ENCODE measurements around the gene SMG5.
"Not testable (repeated sequence)": the region's sequence is repeated elsewhere in the genome, so short reads cannot be mapped to it uniquely, and the experiment has no call there.

SMG5 gene

GRCh38 chr1:156245451-156246232 is 37.0 kb downstream of the SMG5 start:
- DNase-seq = no peak

GRCh38 chr1:156244712-156245111 is 37.9 kb downstream of the SMG5 start:
- DNase-seq = no peak

GRCh38 chr1:156244126-156244525 is 38.5 kb downstream of the SMG5 start:
- DNase-seq = no peak

- DNase-seq = no peak
These were observed 39.9 kb downstream of the SMG5 start for GRCh38 chr1:156242738-156243137.

- DNase-seq = no peak
These were observed 40.7 kb downstream of the SMG5 start, which contains the start of gene BGLAP for GRCh38 chr1:156241926-156242325. TSS of gene BGLAP (plus strand) at chr1:156242184. CDS start at chr1:156242232, 48 bp downstream.

- DNase-seq = no peak
These were observed 41.3 kb downstream of the SMG5 start for GRCh38 chr1:156241311-156241811.

GRCh38 chr1:156238248-156238647 is 44.4 kb downstream of the SMG5 start:
- no peak for DNase-seq

- no peak for DNase-seq
These were observed 46.5 kb downstream of the SMG5 start for GRCh38 chr1:156236164-156236563.

GRCh38 chr1:156233426-156234127 is 49.0 kb downstream of the SMG5 start:
- DNase-seq = no peak

- DNase-seq = peak; percentile 28
These were observed 50.3 kb downstream of the SMG5 start for GRCh38 chr1:156232201-156232894.

GRCh38 chr1:156230473-156230837 is 52.2 kb downstream of the SMG5 start:
- no peak for DNase-seq

GRCh38 chr1:156229809-156230472 is 52.7 kb downstream of the SMG5 start:
- DNase-seq = no peak

- no peak for DNase-seq
These were observed 54.1 kb downstream of the SMG5 start for GRCh38 chr1:156228501-156228900.

- DNase-seq = no peak
These were observed 55.8 kb downstream of the SMG5 start for GRCh38 chr1:156226782-156227181.

- no peak for DNase-seq
These were observed 56.5 kb downstream of the SMG5 start for GRCh38 chr1:156226116-156226538.

GRCh38 chr1:156225677-156226014 is 57.0 kb downstream of the SMG5 start:
- no peak for DNase-seq

- DNase-seq = no peak
These were observed 60.5 kb downstream of the SMG5 start for GRCh38 chr1:156221986-156222692.

GRCh38 chr1:156220226-156220625 is 62.4 kb downstream of the SMG5 start:
- DNase-seq = no peak

- no peak for DNase-seq
These were observed 64.8 kb downstream of the SMG5 start for GRCh38 chr1:156217871-156218270.

GRCh38 chr1:156216361-156217086 is 66.1 kb downstream of the SMG5 start:
- DNase-seq = not testable (repeated sequence)

GRCh38 chr1:156214024-156214748 is 68.4 kb downstream of the SMG5 start:
- DNase-seq = peak; percentile 20
